ENCODE results near the gene DUOX2.
"Not testable (repeated sequence)": the region's sequence is repeated elsewhere in the genome, so short reads cannot be mapped to it uniquely, and the experiment has no call there.

The DUOX2 gene

GRCh38 chr15:45064386-45064785 is 49.6 kb downstream of the DUOX2 start:
- no peaks in the 10 kb centered on the region for H3K9me3 ChIP-seq (ENCODE audit: insufficient read depth, low read depth, low read length)
- no peak overlapping the region for H3K4me2 ChIP-seq (ENCODE audit: low read depth, low read length, poor library complexity, severe bottlenecking)
- H3K9me2 ChIP-seq (replicated peaks; ENCODE audit: low read depth, low read length), result no peaks in the 10 kb centered on the region
- TF ChIP-seq CTCF (conservative IDR thresholded peaks at IDR 0.05; ENCODE audit: low read length) (no peak), EZH2phosphoT487 (IDR thresholded peaks at IDR 0.05; ENCODE audit: borderline replicate concordance) (no peak)
- H3K79me2 ChIP-seq (ENCODE audit: insufficient read depth, low read length), result no peaks in the 10 kb centered on the region
- no peaks in the 10 kb centered on the region for H4K20me1 ChIP-seq (ENCODE audit: insufficient read depth, low read length, poor library complexity, severe bottlenecking)
- no peak overlapping the region for H3K9ac ChIP-seq (ENCODE audit: low read depth, low read length, poor library complexity, severe bottlenecking)
- no peaks in the 10 kb centered on the region for H3K27me3 ChIP-seq (ENCODE audit: insufficient read depth, low read length, poor library complexity, severe bottlenecking)
- no peak overlapping the region for H2AFZ ChIP-seq (ENCODE audit: low read length)
- no peak overlapping the region for H3K4me3 ChIP-seq (ENCODE audit: low read length, poor library complexity, severe bottlenecking)
- no peaks in the 10 kb centered on the region for H3F3A ChIP-seq (ENCODE audit: low read depth)
- H3K4me1 ChIP-seq (ENCODE audit: insufficient read depth, low read length, poor library complexity, severe bottlenecking), result no peaks in the 10 kb centered on the region
- H3K36me3 ChIP-seq (ENCODE audit: insufficient read depth, low read length), result peaks cover 17% of the 10 kb centered on the region; the same call in 1 of the 2 replicates

GRCh38 chr15:45062301-45062700 is 51.7 kb downstream of the DUOX2 start:
- H3K36me3 ChIP-seq (ENCODE audit: insufficient read depth, low read length), result peaks cover 22% of the 10 kb centered on the region; the same call in 1 of the 2 replicates
- H4K20me1 ChIP-seq (ENCODE audit: insufficient read depth, low read length, poor library complexity, severe bottlenecking); H3K4me2 ChIP-seq (ENCODE audit: low read depth, low read length, poor library complexity, severe bottlenecking); H3F3A ChIP-seq (ENCODE audit: low read depth); H3K4me1 ChIP-seq (ENCODE audit: insufficient read depth, low read length, poor library complexity, severe bottlenecking); H3K79me2 ChIP-seq (ENCODE audit: insufficient read depth, low read length); H3K9ac ChIP-seq (ENCODE audit: low read depth, low read length, poor library complexity, severe bottlenecking); H3K9me2 ChIP-seq (replicated peaks; ENCODE audit: low read depth, low read length); H3K4me3 ChIP-seq (ENCODE audit: low read length, poor library complexity, severe bottlenecking); H2AFZ ChIP-seq (ENCODE audit: low read length); H3K9me3 ChIP-seq (ENCODE audit: insufficient read depth, low read depth, low read length); H3K27me3 ChIP-seq (ENCODE audit: insufficient read depth, low read length, poor library complexity, severe bottlenecking): not testable (repeated sequence)

- H3K9me2 ChIP-seq (replicated peaks; ENCODE audit: low read depth, low read length); H2AFZ ChIP-seq (ENCODE audit: low read length); H3K4me1 ChIP-seq (ENCODE audit: insufficient read depth, low read length, poor library complexity, severe bottlenecking); H3K79me2 ChIP-seq (ENCODE audit: insufficient read depth, low read length); H3K4me3 ChIP-seq (ENCODE audit: low read length, poor library complexity, severe bottlenecking); H3F3A ChIP-seq (ENCODE audit: low read depth); H3K9ac ChIP-seq (ENCODE audit: low read depth, low read length, poor library complexity, severe bottlenecking); H3K9me3 ChIP-seq (ENCODE audit: insufficient read depth, low read depth, low read length); H3K27me3 ChIP-seq (ENCODE audit: insufficient read depth, low read length, poor library complexity, severe bottlenecking); H3K4me2 ChIP-seq (ENCODE audit: low read depth, low read length, poor library complexity, severe bottlenecking); H4K20me1 ChIP-seq (ENCODE audit: insufficient read depth, low read length, poor library complexity, severe bottlenecking): not testable (repeated sequence)
- peaks cover 20% of the 10 kb centered on the region; the same call in 1 of the 2 replicates for H3K36me3 ChIP-seq (ENCODE audit: insufficient read depth, low read length)
Measured at GRCh38 chr15:45058690-45059675, 55.0 kb downstream of the DUOX2 start.

GRCh38 chr15:45052676-45053075 is 61.3 kb downstream of the DUOX2 start:
- Histone ChIP-seq H3K36me3 (ENCODE audit: insufficient read depth, low read length) (peaks cover 53% of the 10 kb centered on the region), H3K9me3 (ENCODE audit: insufficient read depth, low read depth, low read length) (peaks cover 17% of the 10 kb centered on the region; the same call in 1 of the 2 replicates)
- H3K27me3 ChIP-seq (ENCODE audit: insufficient read depth, low read length, poor library complexity, severe bottlenecking); H3K79me2 ChIP-seq (ENCODE audit: insufficient read depth, low read length); H3K4me1 ChIP-seq (ENCODE audit: insufficient read depth, low read length, poor library complexity, severe bottlenecking); H3F3A ChIP-seq (ENCODE audit: low read depth); H3K4me3 ChIP-seq (ENCODE audit: low read length, poor library complexity, severe bottlenecking); H3K9me2 ChIP-seq (replicated peaks; ENCODE audit: low read depth, low read length); H3K9ac ChIP-seq (ENCODE audit: low read depth, low read length, poor library complexity, severe bottlenecking); H3K4me2 ChIP-seq (ENCODE audit: low read depth, low read length, poor library complexity, severe bottlenecking); H2AFZ ChIP-seq (ENCODE audit: low read length); H4K20me1 ChIP-seq (ENCODE audit: insufficient read depth, low read length, poor library complexity, severe bottlenecking): not testable (repeated sequence)

Measured in Loucy (cell line).